HL-60 (cell line): Measurements from ENCODE around the gene OPA1.

Source experiments
- DNase-seq, 2 experiments: peaks; one replicate each; pipeline ENCODE4 v3.0.0-alpha.2; 2010 to 2020; ENCODE audit warnings: low read depth in 1 of 2, low spot score in 1 of 2
- H3K27ac ChIP-seq: fragments of 250-450 bp; sonication (Bioruptor Pico); replicated peaks from 2 replicates; pipeline ENCODE4 v1.5.1; 2020; ENCODE audit warnings: mild to moderate bottlenecking, moderate library complexity
- H3K27me3 ChIP-seq: fragments of 250-450 bp; sonication (Bioruptor Pico); 2 replicates; pipeline ENCODE4 v1.5.1; 2021; ENCODE audit warnings: mild to moderate bottlenecking, moderate library complexity; ENCODE audit not compliant: insufficient read depth, poor library complexity, severe bottlenecking
- H3K4me3 ChIP-seq: replicated peaks from 2 replicates; pipeline ENCODE4 v1.5.1; 2011; ENCODE audit warnings: mild to moderate bottlenecking, control low read depth, low read length; ENCODE audit not compliant: insufficient read depth
- CTCF ChIP-seq: IDR thresholded peaks from one replicate; pipeline ENCODE4 v1.5.1; 2011; ENCODE audit warnings: low read length, control low read depth, inconsistent platforms; ENCODE audit not compliant: insufficient read depth
- GABPA ChIP-seq: IDR thresholded peaks from 2 replicates; pipeline ENCODE4 v1.6.1; 2012; ENCODE audit warnings: low read depth
- POLR2AphosphoS5 ChIP-seq: IDR thresholded peaks from 2 replicates; pipeline ENCODE4 v1.6.1; 2012; ENCODE audit warnings: low read depth
- SPI1 ChIP-seq: IDR thresholded peaks from 2 replicates; pipeline ENCODE4 v1.6.1; 2012; ENCODE audit warnings: low read depth, mild to moderate bottlenecking, borderline replicate concordance
- TF ChIP-seq, protein P1 (sequence below): IDR thresholded peaks from 2 replicates; pipeline ENCODE4 v1.6.1; 2012; ENCODE audit warnings: low read depth; ENCODE audit not compliant: insufficient replicate concordance

The OPA1 gene

DNA sequence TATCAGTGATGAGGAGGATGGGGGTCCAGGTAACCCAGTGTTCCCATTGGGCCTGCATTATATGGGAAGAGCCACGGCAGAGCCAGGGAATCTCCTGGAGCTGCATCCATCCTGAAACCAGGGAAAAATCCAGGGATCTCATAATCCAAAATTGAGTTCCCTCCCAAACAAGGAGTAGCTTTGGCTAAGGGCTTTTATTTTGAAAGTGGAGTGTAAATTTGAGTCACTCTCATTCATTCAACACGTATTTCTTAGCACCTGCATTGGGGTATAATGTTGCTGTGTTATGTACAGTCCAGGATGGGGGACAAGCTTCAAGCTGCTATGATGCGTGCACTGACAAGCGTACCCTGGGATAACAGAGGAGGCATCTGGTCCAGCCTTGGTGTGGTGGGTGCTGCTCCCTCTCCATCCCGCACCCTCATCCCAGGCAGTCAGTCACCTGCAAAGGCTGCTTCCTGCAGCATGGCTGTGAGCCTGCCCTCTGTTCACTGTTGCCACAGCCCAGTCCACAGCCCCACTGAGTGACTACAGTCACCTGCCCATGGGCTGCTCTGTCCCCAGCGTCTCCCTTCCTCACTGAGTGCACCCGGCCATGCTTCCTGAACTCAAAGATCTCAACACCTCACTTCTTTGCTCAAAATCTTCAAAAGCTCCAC lies 135.6 kb downstream of the OPA1 start:
- Histone ChIP-seq H3K27me3 (no peaks in the 10 kb centered on the region), H3K4me3 (no peak overlapping the region), H3K27ac (no peak overlapping the region)
- TF ChIP-seq GABPA: no peak
- TF ChIP-seq SPI1: no peak
- TF ChIP-seq CTCF: no peak
- no peak for TF ChIP-seq POLR2AphosphoS5
- TF ChIP-seq, protein P1, sequence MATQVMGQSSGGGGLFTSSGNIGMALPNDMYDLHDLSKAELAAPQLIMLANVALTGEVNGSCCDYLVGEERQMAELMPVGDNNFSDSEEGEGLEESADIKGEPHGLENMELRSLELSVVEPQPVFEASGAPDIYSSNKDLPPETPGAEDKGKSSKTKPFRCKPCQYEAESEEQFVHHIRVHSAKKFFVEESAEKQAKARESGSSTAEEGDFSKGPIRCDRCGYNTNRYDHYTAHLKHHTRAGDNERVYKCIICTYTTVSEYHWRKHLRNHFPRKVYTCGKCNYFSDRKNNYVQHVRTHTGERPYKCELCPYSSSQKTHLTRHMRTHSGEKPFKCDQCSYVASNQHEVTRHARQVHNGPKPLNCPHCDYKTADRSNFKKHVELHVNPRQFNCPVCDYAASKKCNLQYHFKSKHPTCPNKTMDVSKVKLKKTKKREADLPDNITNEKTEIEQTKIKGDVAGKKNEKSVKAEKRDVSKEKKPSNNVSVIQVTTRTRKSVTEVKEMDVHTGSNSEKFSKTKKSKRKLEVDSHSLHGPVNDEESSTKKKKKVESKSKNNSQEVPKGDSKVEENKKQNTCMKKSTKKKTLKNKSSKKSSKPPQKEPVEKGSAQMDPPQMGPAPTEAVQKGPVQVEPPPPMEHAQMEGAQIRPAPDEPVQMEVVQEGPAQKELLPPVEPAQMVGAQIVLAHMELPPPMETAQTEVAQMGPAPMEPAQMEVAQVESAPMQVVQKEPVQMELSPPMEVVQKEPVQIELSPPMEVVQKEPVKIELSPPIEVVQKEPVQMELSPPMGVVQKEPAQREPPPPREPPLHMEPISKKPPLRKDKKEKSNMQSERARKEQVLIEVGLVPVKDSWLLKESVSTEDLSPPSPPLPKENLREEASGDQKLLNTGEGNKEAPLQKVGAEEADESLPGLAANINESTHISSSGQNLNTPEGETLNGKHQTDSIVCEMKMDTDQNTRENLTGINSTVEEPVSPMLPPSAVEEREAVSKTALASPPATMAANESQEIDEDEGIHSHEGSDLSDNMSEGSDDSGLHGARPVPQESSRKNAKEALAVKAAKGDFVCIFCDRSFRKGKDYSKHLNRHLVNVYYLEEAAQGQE: no peak
- DNase-seq: no peak

- no peak for DNase-seq
Measured at GRCh38 chr3:193729088-193729465, 136.1 kb downstream of the OPA1 start.

GRCh38 chr3:193729601-193730000 lies 136.6 kb downstream of the OPA1 start:
- TF ChIP-seq CTCF (no peak), GABPA (no peak), POLR2AphosphoS5 (no peak), SPI1 (no peak)
- TF ChIP-seq, protein P1: no peak
- no peaks in the 10 kb centered on the region for H3K27me3 ChIP-seq
- DNase-seq: no peak

More at GRCh38 chr3:193729088-193729465, 136.1 kb downstream of the OPA1 start:
- no peak overlapping the region for H3K27ac ChIP-seq
- no peaks in the 10 kb centered on the region for H3K27me3 ChIP-seq
- H3K4me3 ChIP-seq: no peak overlapping the region
- TF ChIP-seq, protein P1: no peak
- TF ChIP-seq POLR2AphosphoS5 (no peak), GABPA (no peak), SPI1 (no peak), CTCF (no peak)

More at GRCh38 chr3:193729601-193730000, 136.6 kb downstream of the OPA1 start:
- H3K4me3 ChIP-seq: no peak overlapping the region
- H3K27ac ChIP-seq: no peak overlapping the region
